GM12892 (cell line): ENCODE data around the gene TCEANC. TPM values are rescaled to one million over a fixed set of nuclear protein-coding genes. Genes with fewer than 3 reads are reported as not detected.
"Not testable (repeated sequence)": the region's sequence is repeated elsewhere in the genome, so short reads cannot be mapped to it uniquely, and the experiment has no call there.

ENCODE experiments used
- DNase-seq: peaks from one replicate; pipeline ENCODE4 v3.0.0; 2011; ENCODE audit not compliant: insufficient read length
- FAIRE-seq: peaks from 2 replicates; lab custom pipeline; 2011; peaks lifted over from hg19 to GRCh38; lab: Jason Lieb, UNC
- POLR2A ChIP-seq: IDR thresholded peaks from 2 replicates; pipeline ENCODE4 v1.6.1; 2011; ENCODE audit warnings: low read depth, low read length, control low read depth
- POLR2AphosphoS5 ChIP-seq: IDR thresholded peaks from 2 replicates; pipeline ENCODE4 v1.6.1; 2011; ENCODE audit warnings: low read depth, low read length, control low read depth
- TAF1 ChIP-seq: IDR thresholded peaks from 2 replicates; pipeline ENCODE4 v1.6.1; 2011; ENCODE audit warnings: low read depth, mild to moderate bottlenecking, control low read depth, low read length, borderline replicate concordance
- polyA plus RNA-seq: library from polyadenylated mRNA; unstranded; fragments of >200 nt; gene quantifications from one replicate; pipeline ENCODE4 v1.2.1, GENCODE V29; 2012; ENCODE audit warnings: missing spikeins, inconsistent platforms; ENCODE audit not compliant: missing spikeins

TCEANC gene, protein sequence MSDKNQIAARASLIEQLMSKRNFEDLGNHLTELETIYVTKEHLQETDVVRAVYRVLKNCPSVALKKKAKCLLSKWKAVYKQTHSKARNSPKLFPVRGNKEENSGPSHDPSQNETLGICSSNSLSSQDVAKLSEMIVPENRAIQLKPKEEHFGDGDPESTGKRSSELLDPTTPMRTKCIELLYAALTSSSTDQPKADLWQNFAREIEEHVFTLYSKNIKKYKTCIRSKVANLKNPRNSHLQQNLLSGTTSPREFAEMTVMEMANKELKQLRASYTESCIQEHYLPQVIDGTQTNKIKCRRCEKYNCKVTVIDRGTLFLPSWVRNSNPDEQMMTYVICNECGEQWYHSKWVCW
- 1.5 TPM for polyA plus RNA-seq

DNA sequence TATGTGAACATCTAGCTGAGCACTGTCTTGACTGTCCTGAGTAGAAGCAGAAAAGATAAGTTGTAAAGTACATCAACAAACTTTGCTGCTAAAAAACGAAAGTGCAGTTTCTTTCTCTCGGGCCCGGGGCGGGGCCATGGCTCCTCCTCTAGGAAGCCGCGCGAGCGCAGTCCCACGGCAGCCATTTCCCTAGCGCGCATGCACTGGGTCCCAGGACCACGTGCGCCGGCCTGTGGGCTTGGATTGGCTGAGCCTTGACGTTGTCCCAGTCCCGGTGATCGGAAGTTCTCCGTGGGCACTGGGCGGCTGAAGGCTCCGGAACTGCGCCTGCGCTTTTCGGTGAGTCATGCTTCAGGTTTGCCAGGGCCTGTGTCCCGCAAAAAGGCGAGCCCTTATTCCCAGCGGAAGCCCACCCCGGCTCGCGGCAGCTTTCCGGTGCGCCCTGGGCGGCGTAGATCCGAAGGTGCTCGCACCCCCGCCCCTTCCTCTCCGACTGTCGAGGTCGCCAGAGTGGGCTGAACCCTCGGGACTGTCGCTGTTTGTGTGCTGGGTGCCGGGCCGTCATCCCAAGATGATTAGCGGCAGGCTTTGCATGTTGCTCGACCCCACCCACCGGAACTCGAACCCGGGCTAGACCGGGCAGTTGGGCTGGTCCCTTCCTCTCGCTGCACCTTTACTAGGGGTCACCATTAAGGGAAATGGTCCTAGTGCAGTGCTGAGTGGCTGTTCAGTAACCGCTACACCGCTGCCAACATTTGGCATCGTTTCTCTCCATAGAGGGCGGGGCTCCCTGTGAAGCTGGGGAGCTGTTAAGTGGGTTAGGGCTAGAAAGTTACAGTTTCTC is at the start of gene TCEANC:
Gene TCEANC (plus strand): TSS at position 292 of the 844 bp plus-strand sequence. CDS start 9,368 bp downstream, outside the sequence.
- FAIRE-seq: peak; percentile 99

DNA sequence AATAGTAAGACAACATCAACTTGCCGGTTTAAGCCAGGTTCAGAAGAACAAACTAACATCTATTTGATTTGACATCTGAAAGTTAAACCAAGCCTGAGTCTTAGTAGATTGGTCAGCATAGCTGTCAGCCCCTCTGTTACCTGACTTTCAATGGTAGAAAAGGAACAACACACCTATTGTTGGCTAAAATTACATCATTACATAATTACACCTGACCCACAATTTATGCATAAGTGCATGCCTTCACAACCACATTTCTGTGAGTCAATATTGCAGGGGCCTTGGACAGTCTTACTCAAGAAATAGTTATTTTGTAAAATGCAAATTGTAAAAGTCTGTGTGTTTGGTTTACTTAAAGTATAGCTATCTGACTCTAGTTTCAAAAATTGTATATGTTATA is 47.3 kb upstream of the TCEANC start:
- TF ChIP-seq TAF1: no peak
- no peak for TF ChIP-seq POLR2A
- no peak for TF ChIP-seq POLR2AphosphoS5
- FAIRE-seq: no peak
- DNase-seq: no peak

More for the DNA sequence above, at the start of gene TCEANC:
- DNase-seq: peak; percentile 81
- TF ChIP-seq POLR2AphosphoS5: peak; percentile 74
- peak; percentile 77; the same call in 1 of the 2 replicates for TF ChIP-seq POLR2A
- TF ChIP-seq TAF1: no peak; the same call in 1 of the 2 replicates

DNA sequence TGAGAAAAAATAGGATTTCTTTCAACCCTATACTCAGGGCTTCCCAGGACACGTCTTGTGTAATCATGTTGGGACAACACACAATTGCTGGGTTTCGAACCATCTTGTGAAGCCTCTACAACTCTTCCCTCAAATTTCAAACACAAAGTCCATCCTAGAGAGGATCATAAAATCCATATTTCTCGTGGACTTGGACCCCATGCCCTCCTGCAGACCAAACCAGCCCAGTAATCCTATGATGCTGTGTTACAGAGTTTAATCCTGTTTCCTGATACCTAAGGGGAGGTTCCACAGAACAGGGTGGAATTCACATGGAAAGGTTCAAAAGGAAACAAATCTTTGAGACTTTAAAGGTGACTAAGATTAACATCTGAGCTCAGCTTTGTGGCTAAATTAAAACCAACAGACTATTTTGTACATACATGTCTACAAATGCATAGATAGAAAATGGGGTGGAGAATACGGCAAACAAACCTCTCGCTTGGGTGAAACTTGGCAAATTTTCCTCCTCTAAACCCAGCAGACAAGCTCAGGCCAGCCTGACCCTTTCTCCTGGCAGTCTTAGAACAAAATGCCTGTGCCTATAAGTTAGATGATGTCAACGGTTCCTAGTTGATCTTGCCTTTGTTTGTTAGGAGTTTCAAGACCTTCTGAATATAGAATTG is 45.5 kb upstream of the TCEANC start:
- DNase-seq: no peak
- TF ChIP-seq POLR2A (no peak), TAF1 (no peak), POLR2AphosphoS5 (no peak)
- no peak for FAIRE-seq

DNA sequence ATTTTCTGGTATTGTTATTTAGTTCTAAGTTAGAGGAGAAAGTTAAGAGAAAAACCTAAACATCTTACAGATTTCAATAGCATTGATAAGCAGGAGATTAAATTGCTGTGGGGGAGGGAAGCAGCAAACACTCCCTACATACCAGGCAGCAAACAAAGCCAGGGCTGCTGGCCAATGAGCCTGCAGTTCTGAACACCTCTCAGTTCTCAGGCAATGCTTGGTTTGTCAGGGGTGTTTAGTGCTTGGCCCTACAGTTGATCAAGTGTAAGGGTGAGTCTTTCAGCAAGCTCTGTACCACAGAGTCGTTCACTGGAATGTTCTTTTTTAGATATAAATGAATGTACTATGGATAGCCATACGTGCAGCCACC is 45.0 kb upstream of the TCEANC start:
- no peak for DNase-seq
- TF ChIP-seq TAF1 (no peak), POLR2AphosphoS5 (no peak), POLR2A (no peak)
- no peak for FAIRE-seq

DNA sequence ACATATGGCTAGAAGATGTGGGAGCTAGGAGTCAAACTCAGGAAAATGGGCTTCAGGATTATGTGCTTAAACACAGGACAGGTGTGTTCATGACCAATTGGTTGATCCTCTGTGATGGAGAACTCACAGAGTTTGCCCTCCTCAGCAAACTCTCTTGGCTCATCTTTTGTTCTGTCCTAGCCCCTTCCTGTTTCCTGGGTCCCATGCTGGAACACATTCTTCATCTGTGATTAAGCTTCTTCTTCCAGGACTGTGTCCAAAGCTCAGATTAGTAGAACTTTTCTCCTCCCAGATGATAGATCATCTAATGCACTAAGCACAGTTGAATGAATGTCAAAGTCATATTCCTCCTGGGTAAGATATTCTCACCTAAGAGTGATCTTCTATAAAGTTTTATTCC is 38.8 kb upstream of the TCEANC start:
- FAIRE-seq (no peak), DNase-seq (no peak)
- TF ChIP-seq POLR2AphosphoS5 (no peak), POLR2A (no peak), TAF1 (no peak)

DNA sequence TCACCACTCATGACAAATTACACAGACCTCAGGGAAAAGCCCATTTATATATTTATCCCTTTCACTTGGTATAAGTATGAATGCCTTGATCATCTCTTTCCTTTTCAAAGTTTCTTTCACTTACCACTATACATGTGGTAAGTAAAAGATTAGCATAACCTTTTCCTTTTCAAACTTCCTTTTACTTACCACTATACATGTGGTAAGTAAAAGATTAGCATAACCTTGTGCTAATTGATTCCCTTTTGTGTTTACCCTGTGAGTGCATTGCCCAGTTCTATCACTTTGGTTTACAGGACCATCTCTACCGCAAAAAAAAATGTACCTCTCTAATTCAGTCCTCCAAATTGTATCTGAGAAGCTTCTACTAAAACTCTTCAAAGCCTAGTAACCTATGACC is 32.7 kb upstream of the TCEANC start:
- TF ChIP-seq TAF1: no peak
- no peak for TF ChIP-seq POLR2A
- no peak for TF ChIP-seq POLR2AphosphoS5
- DNase-seq (no peak), FAIRE-seq (peak; percentile 46)

DNA sequence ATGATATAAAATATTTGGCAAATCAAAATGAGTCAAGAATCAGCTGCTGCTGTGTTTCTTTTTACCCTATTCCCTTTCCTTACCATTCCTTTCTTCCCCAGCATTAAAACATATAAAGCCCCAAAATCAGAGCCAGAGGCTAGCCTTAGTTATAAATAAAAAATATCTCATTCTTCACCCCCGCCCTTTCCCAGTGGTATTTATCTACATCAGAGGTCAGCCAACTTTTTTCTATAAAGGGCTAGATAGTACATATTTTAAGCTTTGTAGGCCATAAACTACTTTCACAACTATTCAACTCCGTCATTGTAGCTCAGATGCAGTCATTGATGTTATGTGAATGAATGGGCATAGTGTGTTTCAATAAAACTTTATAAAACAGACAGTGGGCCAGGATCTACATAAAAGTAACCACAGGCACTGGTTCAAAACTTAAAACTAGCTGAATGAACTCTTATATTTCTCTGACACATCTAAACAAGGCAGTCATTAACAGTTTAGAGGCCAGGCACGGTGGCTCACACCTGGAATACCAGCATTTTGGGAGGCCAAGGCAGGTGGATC is 30.5 kb upstream of the TCEANC start:
- FAIRE-seq (no peak), DNase-seq (no peak)
- TF ChIP-seq POLR2A: no peak
- TF ChIP-seq POLR2AphosphoS5: no peak
- no peak for TF ChIP-seq TAF1

DNA sequence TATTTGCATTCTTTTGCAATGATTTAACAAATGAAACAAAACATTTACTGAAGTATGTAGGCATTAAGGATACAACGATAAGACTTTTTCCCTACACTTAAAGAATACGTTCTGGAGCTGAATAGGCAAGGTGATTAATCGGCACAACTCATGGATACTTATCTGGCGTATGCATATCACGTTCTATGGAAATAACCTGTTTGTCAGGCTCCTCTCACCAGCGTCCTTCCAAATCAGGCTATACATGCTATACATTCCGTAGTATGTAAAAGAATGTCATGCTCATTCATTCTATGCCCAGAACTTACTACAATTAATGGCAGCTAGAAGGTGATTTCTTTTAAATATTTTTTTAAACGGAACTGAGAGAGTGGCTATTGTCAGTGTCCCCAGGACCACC is 25.6 kb upstream of the TCEANC start:
- no peak for TF ChIP-seq POLR2A
- TF ChIP-seq POLR2AphosphoS5: no peak
- no peak for TF ChIP-seq TAF1
- no peak for FAIRE-seq

DNA sequence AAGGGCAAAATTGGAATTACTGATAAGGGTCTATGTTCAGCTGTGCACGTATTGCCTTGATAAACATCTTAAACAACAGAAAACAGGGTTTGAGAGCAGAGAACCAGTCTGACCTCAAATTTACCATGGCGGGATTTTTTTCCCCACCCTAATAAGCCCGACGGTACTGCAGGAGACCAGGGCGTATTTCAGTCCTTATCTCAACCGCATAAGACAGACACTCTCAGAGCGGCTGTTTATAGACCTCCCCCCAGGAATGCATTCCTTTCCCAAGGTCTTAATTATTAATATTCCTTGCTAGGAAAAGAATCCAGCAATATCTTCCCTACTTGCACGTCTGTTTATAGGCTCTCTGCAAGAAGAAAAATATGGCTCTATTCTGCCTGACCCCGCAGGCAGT is 15.7 kb upstream of the TCEANC start:
- not testable (repeated sequence) for DNase-seq, FAIRE-seq

More for the DNA sequence above, 25.6 kb upstream of the TCEANC start:
- DNase-seq: no peak

DNA sequence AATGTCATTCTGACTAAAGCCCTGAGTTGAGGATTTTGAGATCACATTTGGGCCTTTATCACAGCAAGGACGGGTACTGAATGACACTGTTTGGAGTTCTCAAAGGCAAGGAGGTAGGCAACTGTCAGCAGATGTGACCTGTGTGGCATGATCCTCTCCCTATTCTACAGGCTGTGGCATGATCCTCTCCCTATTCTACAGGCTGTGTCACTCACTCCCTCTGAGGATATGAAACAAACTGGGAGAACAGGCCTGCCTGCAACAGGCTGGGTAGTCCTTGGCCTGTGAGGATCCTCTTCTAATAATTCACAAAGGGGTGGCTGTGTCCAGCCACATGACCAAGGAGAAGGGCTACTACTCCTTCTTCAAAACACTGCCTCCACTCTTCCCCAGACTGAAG is 14.9 kb upstream of the TCEANC start:
- FAIRE-seq (no peak), DNase-seq (no peak)
- no peak for TF ChIP-seq TAF1
- TF ChIP-seq POLR2AphosphoS5: no peak
- TF ChIP-seq POLR2A: no peak

DNA sequence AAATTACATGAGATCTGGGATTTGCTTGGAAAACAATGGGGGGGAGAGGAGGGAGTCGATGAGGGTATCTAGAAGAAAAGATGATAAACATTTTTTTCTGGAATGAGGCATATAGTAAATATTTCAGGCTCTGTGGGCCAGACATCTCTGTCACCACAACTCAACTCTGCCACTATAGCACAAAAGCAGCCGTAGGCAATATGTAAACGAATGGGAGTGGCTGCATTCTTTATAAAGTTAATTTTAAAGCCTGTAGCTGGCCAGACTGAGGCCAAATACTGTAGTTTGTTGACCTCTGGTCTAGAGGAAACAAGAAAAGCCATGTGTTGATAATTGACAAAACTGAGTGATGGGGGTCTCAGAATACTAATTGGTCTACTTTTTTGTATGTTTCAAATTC is 14.1 kb upstream of the TCEANC start:
- DNase-seq (no peak), FAIRE-seq (no peak)
- no peak for TF ChIP-seq POLR2AphosphoS5
- TF ChIP-seq TAF1: no peak
- TF ChIP-seq POLR2A: no peak

DNA sequence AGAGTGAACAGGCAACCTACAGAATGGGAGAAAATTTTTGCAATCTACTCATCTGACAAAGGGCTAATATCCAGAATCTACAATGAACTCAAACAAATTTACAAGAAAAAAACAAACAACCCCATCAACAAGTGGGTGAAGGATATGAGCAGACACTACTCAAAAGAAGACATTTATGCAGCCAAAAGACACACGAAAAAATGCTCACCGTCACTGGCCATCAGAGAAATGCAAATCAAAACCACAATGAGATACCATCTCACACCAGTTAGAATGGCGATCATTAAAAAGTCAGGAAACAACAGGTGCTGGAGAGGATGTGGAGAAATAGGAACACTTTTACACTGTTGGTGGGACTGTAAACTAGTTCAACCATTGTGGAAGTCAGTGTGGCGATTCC is 11.3 kb upstream of the TCEANC start:
- DNase-seq, FAIRE-seq: not testable (repeated sequence)
